ENCODE results near the gene ATP2B2. TPM values are rescaled to one million over a fixed set of nuclear protein-coding genes. Genes with fewer than 3 reads are reported as not detected.

The ATP2B2 gene
- total RNA-seq, 1 experiment from 2014 or later, result not detected

DNA sequence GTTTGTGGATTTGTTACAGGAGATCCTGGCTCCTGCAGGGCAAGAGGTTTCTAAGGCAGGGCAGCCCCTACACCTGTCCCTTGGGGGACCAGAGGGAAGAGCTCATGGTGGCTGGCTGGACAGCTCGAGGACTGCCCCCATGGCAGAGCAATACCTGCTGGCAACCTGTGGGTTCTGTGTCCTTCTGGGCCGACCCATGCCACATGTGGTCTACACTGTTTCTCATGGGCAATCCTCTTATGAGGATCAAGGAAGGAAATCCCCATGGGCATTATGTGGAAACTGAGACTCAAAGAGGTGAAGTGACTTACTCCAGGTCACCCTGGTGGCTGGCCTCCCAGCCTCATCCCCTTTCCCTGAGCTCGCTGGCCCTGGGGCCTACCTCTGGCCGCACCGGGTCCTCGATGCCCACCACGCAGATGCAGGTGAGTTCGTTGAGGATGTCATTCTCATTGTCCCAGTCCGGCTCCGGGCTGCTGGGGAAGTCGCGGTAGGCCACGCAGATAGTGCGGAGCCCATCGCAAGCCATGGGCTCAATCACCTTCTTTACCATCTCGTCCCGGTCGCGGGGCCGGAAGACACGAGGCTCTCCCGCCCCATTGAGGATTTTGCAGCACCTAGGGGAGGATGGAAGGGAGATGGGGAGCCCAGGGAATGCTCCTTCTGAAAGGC lies 146.9 kb downstream of the ATP2B2 start:
- Histone ChIP-seq H3K9me3 (replicated peaks) (no peaks in the 10 kb centered on the region), H3K4me1 (replicated peaks) (peaks cover 42% of the 10 kb centered on the region), H3K27me3 (replicated peaks) (no peaks in the 10 kb centered on the region), H3K4me3 (no peak overlapping the region), H3K36me3 (no peaks in the 10 kb centered on the region), H3K27ac (no peak overlapping the region; the same call in 1 of the 2 replicates)
- DNase-seq (ENCODE audit: low read depth in 1 of 2, low spot score in 2 of 2), result no peak

DNA sequence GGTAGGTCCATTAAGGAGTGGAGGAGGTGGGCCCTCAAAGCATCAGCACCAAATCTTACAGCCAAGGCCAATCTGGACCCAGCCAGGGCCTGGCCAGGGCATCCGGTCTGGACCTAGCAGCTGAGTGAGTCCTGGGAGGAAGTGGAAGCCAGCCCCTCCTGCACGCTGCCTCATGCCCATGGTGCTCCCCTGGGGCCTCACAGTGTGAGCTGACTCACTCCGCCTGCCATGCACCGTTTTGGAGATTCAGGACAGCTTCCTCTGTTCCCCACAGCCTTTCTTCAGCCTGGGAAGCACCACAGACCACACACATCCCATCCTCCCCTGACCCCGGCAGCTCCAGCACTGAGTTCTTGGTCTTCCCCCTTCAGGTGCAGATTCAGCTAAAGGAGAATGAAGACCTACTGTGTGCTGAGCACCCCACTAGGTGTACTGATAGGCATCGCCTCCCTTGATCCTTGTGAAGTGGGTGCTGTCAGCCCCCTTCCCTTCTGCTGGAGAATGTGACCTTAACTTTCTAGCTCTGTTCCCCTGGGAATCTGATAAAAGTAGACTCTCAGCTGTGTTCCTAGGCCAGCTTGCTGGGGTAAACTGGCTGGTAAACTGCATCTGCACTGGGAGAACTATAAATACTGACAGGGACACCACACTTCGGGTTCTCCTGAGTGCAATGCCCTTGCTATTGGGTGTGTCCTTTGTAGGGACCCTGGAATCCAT lies 147.6 kb downstream of the ATP2B2 start:
- Histone ChIP-seq H3K27ac (peak overlapping the region; percentile 75), H3K4me3 (no peak overlapping the region), H3K9me3 (replicated peaks) (no peaks in the 10 kb centered on the region), H3K27me3 (replicated peaks) (no peaks in the 10 kb centered on the region), H3K4me1 (replicated peaks) (peaks cover 49% of the 10 kb centered on the region), H3K36me3 (no peaks in the 10 kb centered on the region)
- peak; percentile 76 to 94 for DNase-seq (ENCODE audit: low read depth in 1 of 2, low spot score in 2 of 2)

DNA sequence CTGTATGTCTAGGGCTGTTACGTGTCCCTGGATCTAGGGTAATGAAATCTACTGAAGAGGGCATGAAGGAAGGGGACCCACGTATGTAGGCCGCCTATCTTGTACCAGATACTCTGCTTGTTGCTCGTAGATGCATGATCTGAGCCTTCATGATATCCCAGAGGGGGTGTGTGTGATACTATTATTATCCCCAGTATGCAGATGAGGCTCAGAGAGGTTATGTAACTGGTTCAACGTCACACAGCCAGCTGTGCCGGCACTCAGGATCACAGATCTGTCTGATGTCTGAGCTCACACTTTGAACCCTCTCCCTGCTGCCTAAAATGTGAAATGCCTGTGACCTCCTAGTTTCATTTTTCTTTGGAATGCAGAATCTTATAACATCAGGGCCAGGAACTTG lies 148.3 kb downstream of the ATP2B2 start:
- Histone ChIP-seq H3K4me3 (no peak overlapping the region), H3K4me1 (replicated peaks) (peaks cover 55% of the 10 kb centered on the region), H3K9me3 (replicated peaks) (no peaks in the 10 kb centered on the region), H3K27ac (peak overlapping the region; percentile 75), H3K27me3 (replicated peaks) (no peaks in the 10 kb centered on the region), H3K36me3 (no peaks in the 10 kb centered on the region)
- no peak for DNase-seq (ENCODE audit: low read depth in 1 of 2, low spot score in 2 of 2)

DNA sequence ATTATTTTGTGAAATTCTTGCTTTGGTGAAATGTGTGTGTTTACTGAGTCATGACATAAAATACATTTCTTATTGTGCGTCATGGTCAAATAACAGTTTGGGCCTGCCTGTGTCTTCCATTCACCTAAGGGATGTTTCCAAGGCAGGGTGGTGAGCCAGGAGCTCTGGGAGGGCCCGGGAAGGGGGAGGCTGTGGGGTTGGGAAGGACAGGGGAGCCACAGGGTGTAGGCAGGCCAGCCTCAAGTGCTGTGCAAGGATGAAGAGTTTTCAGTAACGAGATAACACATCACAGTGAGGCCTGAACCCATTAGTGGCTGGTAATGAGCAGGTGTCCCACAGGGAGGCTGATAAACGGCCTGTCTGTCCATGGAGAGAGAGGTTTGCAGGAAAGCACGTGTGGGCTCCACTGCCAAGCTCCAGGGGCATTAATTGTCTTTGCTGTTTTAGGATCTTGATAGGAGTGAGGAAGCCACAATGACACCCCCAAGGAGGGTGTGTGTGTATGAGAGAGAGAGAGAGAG lies 148.9 kb downstream of the ATP2B2 start:
- peak overlapping the region; percentile 75 for H3K27ac ChIP-seq
- H3K27me3 ChIP-seq (replicated peaks), result no peaks in the 10 kb centered on the region
- H3K4me1 ChIP-seq (replicated peaks), result peaks cover 58% of the 10 kb centered on the region
- H3K9me3 ChIP-seq (replicated peaks), result no peaks in the 10 kb centered on the region
- H3K36me3 ChIP-seq, result no peaks in the 10 kb centered on the region
- no peak for DNase-seq (ENCODE audit: low read depth in 1 of 2, low spot score in 2 of 2)
- H3K4me3 ChIP-seq, result no peak overlapping the region

DNA sequence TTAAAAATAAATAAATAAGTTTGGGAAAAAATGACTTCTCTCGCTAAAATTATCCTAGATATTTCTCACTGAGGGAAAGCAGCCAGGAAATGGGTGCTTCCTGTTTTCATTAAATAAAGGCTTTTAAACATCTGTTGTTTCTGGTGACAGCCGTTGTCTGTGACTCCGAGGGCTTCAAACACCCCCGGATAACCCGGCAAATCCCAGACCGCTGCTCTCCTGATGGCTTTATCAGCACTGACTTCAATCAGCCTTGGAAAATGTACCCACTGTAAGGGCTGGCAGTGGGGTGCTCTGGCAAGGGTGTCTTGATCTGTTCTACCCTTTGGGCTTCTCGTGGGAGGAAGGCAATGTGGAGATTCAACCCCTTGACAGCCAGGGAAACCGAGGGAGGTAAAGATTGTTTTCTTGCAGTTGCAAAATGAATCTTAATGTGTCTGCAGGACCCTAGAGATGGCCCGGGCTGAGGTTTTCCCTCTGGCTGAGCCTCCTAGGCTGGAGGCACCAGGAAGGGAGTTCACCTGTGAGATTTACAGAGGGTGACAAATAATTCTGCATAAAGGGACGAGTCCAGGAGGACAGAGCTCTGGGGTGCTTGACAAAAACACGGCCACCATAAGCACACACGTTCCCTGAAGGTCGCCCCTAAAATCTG lies 150.9 kb downstream of the ATP2B2 start:
- Histone ChIP-seq H3K27me3 (replicated peaks) (no peaks in the 10 kb centered on the region), H3K4me1 (replicated peaks) (peaks cover 58% of the 10 kb centered on the region), H3K4me3 (no peak overlapping the region), H3K9me3 (replicated peaks) (no peaks in the 10 kb centered on the region), H3K27ac (no peak overlapping the region), H3K36me3 (no peaks in the 10 kb centered on the region)
- no peak for DNase-seq (ENCODE audit: low read depth in 1 of 2, low spot score in 2 of 2)

DNA sequence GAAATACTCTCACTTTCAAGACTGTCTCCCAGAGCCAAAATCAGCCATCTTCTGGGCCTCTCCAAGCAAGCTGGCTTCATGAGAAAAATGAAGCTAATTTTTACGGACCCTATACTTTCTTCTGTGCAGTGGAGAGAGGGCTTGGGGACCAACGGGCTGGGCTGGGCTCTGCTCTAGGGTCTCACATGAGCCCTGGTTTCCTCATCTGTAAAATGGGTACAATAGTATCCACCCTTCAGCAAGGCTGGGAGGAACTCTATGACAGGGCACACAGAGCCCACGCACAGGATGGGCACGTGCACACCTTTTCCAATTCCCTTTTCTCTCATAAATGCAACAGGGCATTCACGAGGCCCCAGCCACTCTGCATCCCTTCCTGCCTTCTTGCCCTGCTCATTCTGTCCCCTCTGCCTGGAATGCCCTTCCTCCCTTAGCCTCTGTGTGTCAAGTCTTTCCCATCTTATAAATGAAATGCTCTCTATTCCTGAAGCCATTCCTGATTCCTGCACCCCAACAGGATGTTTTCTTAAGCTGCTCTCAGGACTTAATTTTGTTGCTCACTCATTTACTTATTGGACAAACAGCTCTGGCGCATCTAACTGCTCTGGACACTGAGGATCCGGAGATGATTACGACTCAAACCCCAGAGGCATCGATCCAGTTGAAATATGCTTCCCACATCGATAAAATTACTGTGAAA lies 151.6 kb downstream of the ATP2B2 start:
- H3K27me3 ChIP-seq (replicated peaks), result no peaks in the 10 kb centered on the region
- H3K4me3 ChIP-seq, result no peak overlapping the region
- H3K36me3 ChIP-seq, result no peaks in the 10 kb centered on the region
- no peak overlapping the region for H3K27ac ChIP-seq
- DNase-seq (ENCODE audit: low read depth in 1 of 2, low spot score in 2 of 2), result no peak
- no peaks in the 10 kb centered on the region for H3K9me3 ChIP-seq (replicated peaks)
- H3K4me1 ChIP-seq (replicated peaks), result peaks cover 58% of the 10 kb centered on the region

DNA sequence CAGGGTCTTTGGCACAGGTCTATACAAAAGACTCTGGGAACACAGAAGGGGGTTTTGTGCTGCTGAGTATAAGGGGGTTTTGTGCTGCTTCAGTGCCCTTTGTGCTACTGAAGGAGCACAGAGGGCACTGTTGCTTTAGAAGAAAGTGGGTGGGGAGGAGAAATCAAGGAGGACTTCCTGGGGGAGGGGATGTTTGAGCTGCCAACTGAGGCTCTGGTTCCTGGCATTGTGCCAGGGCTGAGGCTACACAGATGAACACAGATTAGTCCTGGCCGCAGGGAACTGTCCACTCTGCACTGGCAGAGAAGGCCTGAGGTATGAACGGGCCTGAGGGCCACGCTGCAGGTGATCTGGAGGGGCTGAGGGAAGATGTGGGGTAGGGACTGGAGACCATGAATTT lies 152.2 kb downstream of the ATP2B2 start:
- no peak overlapping the region for H3K4me3 ChIP-seq
- H3K27me3 ChIP-seq (replicated peaks), result no peaks in the 10 kb centered on the region
- peak overlapping the region; percentile 79 for H3K27ac ChIP-seq
- no peak for DNase-seq (ENCODE audit: low read depth in 1 of 2, low spot score in 2 of 2)
- H3K4me1 ChIP-seq (replicated peaks), result peaks cover 53% of the 10 kb centered on the region
- no peaks in the 10 kb centered on the region for H3K36me3 ChIP-seq
- H3K9me3 ChIP-seq (replicated peaks), result no peaks in the 10 kb centered on the region

DNA sequence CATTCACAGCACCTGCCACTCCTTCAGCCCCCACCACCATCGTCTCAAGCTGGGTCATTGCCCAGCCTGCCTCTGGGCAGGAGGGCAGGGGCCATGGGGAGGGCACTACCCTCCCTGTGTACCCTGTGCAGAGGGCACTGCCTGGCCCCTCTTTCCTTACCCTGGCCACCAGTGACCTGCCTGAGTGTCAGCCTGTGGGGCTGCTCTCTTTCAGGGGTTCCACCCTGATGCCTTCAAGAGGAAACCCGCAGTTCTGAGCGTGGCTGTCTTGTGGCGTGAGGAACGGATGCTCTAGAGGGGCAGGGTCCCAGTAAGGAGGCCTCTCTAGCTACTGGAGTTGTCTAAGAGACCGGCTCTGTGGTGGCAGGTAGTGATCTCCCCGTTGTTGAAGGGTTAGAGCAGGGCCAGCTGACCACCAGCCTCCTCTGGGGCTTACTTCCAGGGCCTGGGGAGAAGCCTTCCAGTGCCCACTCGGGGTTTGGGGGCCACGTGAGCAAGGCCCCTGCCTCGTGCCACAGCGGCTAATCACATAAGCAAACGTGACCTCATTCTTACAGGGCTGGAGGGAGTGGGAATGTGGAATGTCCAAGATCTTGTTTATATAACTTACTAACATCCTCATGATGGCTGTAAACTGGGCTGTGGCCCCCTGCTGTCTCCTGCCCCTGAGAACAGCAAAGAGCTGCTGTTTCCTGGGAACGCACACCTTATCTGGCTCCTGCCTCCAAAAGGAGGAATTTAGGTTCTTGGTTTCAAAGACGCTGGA lies 153.1 kb downstream of the ATP2B2 start:
- Histone ChIP-seq H3K27me3 (replicated peaks) (no peaks in the 10 kb centered on the region), H3K4me1 (replicated peaks) (peaks cover 44% of the 10 kb centered on the region), H3K9me3 (replicated peaks) (no peaks in the 10 kb centered on the region), H3K36me3 (no peaks in the 10 kb centered on the region), H3K27ac (peak overlapping the region; percentile 79), H3K4me3 (no peak overlapping the region)
- peak; percentile 67 to 69 for DNase-seq (ENCODE audit: low read depth in 1 of 2, low spot score in 2 of 2)

DNA sequence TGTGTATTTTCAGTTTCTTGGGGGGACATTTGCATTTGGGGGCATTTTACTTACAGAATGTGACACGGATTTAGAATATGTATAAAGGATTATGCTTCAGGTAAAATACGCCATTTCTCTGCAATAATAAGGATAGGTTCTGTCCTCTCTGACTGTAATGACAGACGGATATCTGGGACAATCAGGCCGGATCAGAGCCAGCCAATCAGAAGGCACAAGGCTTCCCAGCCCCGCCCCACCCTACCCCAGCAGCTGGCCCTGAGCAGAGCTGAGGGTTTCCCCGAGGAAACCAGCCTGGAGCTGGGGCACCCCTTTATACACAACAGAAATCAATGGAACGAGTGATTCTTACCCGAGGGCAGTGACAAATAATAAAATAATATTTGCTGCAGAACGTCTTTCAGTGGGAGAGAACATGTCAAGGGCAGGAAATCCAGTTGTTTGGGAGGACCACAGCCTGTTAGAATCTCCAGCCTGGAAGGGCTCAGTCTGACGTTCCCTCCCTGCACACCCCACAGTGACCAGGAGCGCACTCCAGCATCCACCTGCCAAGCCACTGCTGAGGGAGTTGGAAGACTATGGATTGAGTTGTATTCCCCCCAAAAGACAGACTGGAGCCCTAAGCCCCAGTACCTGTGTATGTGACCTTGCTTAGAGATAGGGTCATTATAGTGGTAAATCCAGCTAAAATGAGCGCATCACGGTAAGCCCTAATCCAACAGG lies 154.2 kb downstream of the ATP2B2 start:
- Histone ChIP-seq H3K27me3 (replicated peaks) (no peaks in the 10 kb centered on the region), H3K9me3 (replicated peaks) (no peaks in the 10 kb centered on the region), H3K4me3 (no peak overlapping the region), H3K36me3 (no peaks in the 10 kb centered on the region), H3K27ac (no peak overlapping the region), H3K4me1 (replicated peaks) (peaks cover 33% of the 10 kb centered on the region)
- no peak for DNase-seq (ENCODE audit: low read depth in 1 of 2, low spot score in 2 of 2)

DNA sequence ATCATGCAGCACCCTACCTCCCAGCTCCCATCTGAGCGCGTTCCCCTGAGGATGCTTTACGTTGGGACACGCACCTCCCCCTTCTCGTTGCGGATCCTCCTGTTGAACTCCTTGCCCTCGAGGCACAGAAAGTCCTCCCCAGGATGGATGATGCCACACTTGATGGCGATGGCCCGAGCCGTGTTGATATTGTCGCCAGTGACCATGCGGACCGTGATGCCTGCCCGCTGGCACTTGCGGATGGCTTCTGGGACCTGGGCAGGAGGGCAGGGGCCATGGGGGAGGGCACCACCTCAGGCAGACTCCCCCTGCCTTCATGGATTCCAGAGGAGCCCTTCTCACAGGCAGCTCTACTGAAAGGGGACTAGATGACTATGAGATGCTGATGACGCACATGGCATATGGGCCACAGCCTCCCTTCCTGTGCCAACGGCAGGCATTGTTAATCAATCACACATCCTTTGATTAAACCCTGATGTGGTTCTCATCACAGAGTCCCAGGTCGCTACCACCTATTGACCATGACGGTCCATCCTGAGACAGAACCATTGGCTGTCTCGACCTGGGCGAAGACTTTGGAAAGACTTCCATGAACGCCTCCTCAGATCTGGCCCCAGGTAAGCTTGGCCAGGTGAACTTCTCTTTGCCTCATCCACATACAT lies 154.9 kb downstream of the ATP2B2 start:
- Histone ChIP-seq H3K27ac (no peak overlapping the region), H3K4me1 (replicated peaks) (peaks cover 31% of the 10 kb centered on the region), H3K36me3 (no peaks in the 10 kb centered on the region), H3K9me3 (replicated peaks) (no peaks in the 10 kb centered on the region), H3K27me3 (replicated peaks) (no peaks in the 10 kb centered on the region), H3K4me3 (no peak overlapping the region)
- no peak for DNase-seq (ENCODE audit: low read depth in 1 of 2, low spot score in 2 of 2)

DNA sequence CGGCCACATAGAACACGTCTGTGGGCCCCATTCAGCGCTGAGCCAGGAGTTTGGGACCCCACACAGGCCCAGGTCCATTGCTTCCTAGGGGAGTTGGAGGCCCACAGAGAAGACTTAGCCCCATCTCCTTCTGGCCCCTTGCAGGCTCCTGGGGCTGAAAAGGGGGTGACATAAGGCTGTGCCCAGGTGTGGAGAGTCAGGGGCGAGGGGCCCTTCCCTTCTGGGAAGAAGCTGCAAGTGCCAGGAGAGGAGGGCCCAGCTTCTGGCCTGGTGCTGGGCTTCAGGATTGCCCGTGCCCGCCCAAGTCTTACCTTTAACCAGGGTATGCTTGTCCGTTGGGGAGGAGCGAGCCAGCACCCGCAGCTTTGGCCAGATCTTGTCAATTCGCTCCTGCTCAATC lies 155.6 kb downstream of the ATP2B2 start:
- no peaks in the 10 kb centered on the region for H3K9me3 ChIP-seq (replicated peaks)
- no peaks in the 10 kb centered on the region for H3K36me3 ChIP-seq
- H3K4me3 ChIP-seq, result no peak overlapping the region
- H3K27me3 ChIP-seq (replicated peaks), result no peaks in the 10 kb centered on the region
- no peak overlapping the region for H3K27ac ChIP-seq
- H3K4me1 ChIP-seq (replicated peaks), result peaks cover 30% of the 10 kb centered on the region
- DNase-seq (ENCODE audit: low read depth in 1 of 2, low spot score in 2 of 2), result no peak

DNA sequence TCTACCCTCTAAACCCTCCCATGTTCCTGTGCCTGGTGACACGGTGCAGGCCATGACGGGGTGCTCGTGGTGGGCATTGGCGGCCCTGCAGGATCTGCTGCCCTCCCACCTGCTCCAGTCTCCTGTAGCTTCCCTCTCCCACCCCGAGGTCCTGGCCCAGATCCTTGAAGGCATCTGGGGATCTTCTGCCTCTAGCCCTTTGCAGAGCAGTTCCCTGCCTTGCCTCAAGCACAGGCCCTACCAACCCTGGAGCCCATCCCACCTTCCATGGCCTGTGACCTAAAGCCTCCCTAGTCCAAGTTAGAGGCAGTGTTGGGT lies 157.0 kb downstream of the ATP2B2 start:
- no peaks in the 10 kb centered on the region for H3K27me3 ChIP-seq (replicated peaks)
- no peak overlapping the region for H3K4me3 ChIP-seq
- no peaks in the 10 kb centered on the region for H3K36me3 ChIP-seq
- H3K4me1 ChIP-seq (replicated peaks), result peaks cover 15% of the 10 kb centered on the region
- DNase-seq (ENCODE audit: low read depth in 1 of 2, low spot score in 2 of 2), result no peak
- H3K27ac ChIP-seq, result no peak overlapping the region
- no peaks in the 10 kb centered on the region for H3K9me3 ChIP-seq (replicated peaks)

All from SJSA1 (cell line).